GM12878 (cell line): Measurements from ENCODE around the gene IGSF8. TPM values are rescaled to one million over a fixed set of nuclear protein-coding genes. Genes with fewer than 3 reads are reported as not detected.

Experiments
- BACH1 ChIP-seq: fragments of 450-650 bp; IDR thresholded peaks from 2 replicates; pipeline ENCODE4 v1.6.1; 2017; ENCODE audit warnings: mild to moderate bottlenecking, borderline replicate concordance
- ETV6 ChIP-seq, 2 experiments: fragments of 450-650 bp in 1 of 2; IDR thresholded peaks in 1 of 2; conservative IDR thresholded peaks in 1 of 2; 2 replicates each; pipeline ENCODE4 v1.6.1; 2014; ENCODE audit warnings: antibody characterized with exemption in 1 of 2, borderline replicate concordance in 1 of 2, low read depth in 1 of 2, mild to moderate bottlenecking in 1 of 2, moderate library complexity in 1 of 2
- SMAD5 ChIP-seq: IDR thresholded peaks from 2 replicates; pipeline ENCODE4 v1.6.1; 2016; ENCODE audit warnings: antibody characterized with exemption, low read depth
- SREBF2 ChIP-seq: IDR thresholded peaks from 2 replicates; pipeline ENCODE4 v1.6.1; 2012; ENCODE audit warnings: mild to moderate bottlenecking, low read length
- polyA plus RNA-seq, 11 experiments: library from polyadenylated mRNA; depleted of rRNA in 4 of 11; unstranded in 6 of 11; stranded (reverse) in 5 of 11; fragments of >200 nt; fragmentation: Nextera tagmentation in 4 of 11; fragmentation: Illumina TruSeq in 1 of 11; extraction: Ambion mirVana in 4 of 11; extraction: Trizol in 1 of 11; gene quantifications; 1 replicate in 1 of 11; 2 replicates in 10 of 11; pipeline versions ENCODE4 v1.2.1 to v1.2.3, GENCODE V29; 2011 to 2016; ENCODE audit warnings: inconsistent platforms in 2 of 11, missing spikeins in 2 of 11, low read depth in 1 of 11
- total RNA-seq, 4 experiments: library from RNA; depleted of rRNA in 3 of 4; stranded (reverse); fragments of >200 nt in 3 of 4; fragmentation: Illumina TruSeq in 1 of 4; extraction: Trizol in 1 of 4; gene quantifications; 2 replicates each; pipeline versions ENCODE4 v1.2.1 to v1.2.3, GENCODE V29; 2013 to 2021
- TF ChIP-seq, protein P1 (sequence below): fragments of 450-650 bp; IDR thresholded peaks from 2 replicates; pipeline ENCODE4 v1.6.1; 2017; ENCODE audit warnings: antibody characterized with exemption, mild to moderate bottlenecking, moderate library complexity
- TF ChIP-seq, protein P2 (sequence below): fragments of 450-650 bp; IDR thresholded peaks from 2 replicates; pipeline ENCODE4 v1.6.1; 2016; ENCODE audit warnings: mild to moderate bottlenecking
- TF ChIP-seq, protein P3 (sequence below): fragments of 450-650 bp; formaldehyde crosslinking; IDR thresholded peaks from 2 replicates; pipeline ENCODE4 v1.4.0; 2020; ENCODE audit warnings: mild to moderate bottlenecking, moderate library complexity
- TF ChIP-seq, protein P4 (sequence below): fragments of 450-650 bp; formaldehyde crosslinking; IDR thresholded peaks from 2 replicates; pipeline ENCODE4 v1.5.0; 2022; ENCODE audit warnings: mild to moderate bottlenecking, missing genetic modification characterization

The IGSF8 gene
- total and polyA plus RNA-seq, 10 of the 15 experiments (the other 5 are each of a cell fraction or from before 2014, with no cell fraction given), result 0.64 to 24.7 (median 13.9) TPM

DNA sequence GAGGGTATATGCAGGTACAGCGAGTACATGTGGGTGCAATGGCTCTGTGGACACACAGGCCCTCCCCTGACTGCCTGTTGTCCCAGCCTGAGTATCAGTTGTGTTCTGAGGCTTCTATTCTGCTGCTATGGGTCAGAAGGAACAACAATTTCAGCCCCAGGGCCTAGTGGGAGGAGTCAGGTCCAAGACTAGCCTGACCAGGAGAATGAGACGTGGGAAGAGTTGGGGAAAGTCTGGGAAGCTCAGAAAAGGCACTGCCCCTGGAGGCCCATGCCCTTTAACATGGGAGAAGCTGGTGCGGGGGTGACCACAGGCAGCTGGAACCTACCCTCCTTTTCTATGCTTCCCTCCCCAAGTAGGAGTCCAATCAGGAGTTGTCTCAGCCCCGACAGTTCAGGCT is 7.7 kb downstream of the IGSF8 start (continued):
- TF ChIP-seq, protein P1, sequence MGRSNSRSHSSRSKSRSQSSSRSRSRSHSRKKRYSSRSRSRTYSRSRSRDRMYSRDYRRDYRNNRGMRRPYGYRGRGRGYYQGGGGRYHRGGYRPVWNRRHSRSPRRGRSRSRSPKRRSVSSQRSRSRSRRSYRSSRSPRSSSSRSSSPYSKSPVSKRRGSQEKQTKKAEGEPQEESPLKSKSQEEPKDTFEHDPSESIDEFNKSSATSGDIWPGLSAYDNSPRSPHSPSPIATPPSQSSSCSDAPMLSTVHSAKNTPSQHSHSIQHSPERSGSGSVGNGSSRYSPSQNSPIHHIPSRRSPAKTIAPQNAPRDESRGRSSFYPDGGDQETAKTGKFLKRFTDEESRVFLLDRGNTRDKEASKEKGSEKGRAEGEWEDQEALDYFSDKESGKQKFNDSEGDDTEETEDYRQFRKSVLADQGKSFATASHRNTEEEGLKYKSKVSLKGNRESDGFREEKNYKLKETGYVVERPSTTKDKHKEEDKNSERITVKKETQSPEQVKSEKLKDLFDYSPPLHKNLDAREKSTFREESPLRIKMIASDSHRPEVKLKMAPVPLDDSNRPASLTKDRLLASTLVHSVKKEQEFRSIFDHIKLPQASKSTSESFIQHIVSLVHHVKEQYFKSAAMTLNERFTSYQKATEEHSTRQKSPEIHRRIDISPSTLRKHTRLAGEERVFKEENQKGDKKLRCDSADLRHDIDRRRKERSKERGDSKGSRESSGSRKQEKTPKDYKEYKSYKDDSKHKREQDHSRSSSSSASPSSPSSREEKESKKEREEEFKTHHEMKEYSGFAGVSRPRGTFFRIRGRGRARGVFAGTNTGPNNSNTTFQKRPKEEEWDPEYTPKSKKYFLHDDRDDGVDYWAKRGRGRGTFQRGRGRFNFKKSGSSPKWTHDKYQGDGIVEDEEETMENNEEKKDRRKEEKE, result no peak
- TF ChIP-seq SMAD5 (no peak), ETV6 (conservative IDR thresholded peaks at IDR 0.05 in 1 of 2, IDR thresholded peaks at IDR 0.05 in 1 of 2; ENCODE audit: borderline replicate concordance in 1 of 2, low read depth in 1 of 2) (no peak), SREBF2 (no peak), BACH1 (no peak)
- TF ChIP-seq, protein P2, sequence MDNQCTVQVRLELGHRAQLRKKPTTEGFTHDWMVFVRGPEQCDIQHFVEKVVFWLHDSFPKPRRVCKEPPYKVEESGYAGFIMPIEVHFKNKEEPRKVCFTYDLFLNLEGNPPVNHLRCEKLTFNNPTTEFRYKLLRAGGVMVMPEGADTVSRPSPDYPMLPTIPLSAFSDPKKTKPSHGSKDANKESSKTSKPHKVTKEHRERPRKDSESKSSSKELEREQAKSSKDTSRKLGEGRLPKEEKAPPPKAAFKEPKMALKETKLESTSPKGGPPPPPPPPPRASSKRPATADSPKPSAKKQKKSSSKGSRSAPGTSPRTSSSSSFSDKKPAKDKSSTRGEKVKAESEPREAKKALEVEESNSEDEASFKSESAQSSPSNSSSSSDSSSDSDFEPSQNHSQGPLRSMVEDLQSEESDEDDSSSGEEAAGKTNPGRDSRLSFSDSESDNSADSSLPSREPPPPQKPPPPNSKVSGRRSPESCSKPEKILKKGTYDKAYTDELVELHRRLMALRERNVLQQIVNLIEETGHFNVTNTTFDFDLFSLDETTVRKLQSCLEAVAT, result no peak
- TF ChIP-seq, protein P3, sequence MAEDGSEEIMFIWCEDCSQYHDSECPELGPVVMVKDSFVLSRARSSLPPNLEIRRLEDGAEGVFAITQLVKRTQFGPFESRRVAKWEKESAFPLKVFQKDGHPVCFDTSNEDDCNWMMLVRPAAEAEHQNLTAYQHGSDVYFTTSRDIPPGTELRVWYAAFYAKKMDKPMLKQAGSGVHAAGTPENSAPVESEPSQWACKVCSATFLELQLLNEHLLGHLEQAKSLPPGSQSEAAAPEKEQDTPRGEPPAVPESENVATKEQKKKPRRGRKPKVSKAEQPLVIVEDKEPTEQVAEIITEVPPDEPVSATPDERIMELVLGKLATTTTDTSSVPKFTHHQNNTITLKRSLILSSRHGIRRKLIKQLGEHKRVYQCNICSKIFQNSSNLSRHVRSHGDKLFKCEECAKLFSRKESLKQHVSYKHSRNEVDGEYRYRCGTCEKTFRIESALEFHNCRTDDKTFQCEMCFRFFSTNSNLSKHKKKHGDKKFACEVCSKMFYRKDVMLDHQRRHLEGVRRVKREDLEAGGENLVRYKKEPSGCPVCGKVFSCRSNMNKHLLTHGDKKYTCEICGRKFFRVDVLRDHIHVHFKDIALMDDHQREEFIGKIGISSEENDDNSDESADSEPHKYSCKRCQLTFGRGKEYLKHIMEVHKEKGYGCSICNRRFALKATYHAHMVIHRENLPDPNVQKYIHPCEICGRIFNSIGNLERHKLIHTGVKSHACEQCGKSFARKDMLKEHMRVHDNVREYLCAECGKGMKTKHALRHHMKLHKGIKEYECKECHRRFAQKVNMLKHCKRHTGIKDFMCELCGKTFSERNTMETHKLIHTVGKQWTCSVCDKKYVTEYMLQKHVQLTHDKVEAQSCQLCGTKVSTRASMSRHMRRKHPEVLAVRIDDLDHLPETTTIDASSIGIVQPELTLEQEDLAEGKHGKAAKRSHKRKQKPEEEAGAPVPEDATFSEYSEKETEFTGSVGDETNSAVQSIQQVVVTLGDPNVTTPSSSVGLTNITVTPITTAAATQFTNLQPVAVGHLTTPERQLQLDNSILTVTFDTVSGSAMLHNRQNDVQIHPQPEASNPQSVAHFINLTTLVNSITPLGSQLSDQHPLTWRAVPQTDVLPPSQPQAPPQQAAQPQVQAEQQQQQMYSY (CRISPR knock-in tag), result no peak
- TF ChIP-seq, protein P4, sequence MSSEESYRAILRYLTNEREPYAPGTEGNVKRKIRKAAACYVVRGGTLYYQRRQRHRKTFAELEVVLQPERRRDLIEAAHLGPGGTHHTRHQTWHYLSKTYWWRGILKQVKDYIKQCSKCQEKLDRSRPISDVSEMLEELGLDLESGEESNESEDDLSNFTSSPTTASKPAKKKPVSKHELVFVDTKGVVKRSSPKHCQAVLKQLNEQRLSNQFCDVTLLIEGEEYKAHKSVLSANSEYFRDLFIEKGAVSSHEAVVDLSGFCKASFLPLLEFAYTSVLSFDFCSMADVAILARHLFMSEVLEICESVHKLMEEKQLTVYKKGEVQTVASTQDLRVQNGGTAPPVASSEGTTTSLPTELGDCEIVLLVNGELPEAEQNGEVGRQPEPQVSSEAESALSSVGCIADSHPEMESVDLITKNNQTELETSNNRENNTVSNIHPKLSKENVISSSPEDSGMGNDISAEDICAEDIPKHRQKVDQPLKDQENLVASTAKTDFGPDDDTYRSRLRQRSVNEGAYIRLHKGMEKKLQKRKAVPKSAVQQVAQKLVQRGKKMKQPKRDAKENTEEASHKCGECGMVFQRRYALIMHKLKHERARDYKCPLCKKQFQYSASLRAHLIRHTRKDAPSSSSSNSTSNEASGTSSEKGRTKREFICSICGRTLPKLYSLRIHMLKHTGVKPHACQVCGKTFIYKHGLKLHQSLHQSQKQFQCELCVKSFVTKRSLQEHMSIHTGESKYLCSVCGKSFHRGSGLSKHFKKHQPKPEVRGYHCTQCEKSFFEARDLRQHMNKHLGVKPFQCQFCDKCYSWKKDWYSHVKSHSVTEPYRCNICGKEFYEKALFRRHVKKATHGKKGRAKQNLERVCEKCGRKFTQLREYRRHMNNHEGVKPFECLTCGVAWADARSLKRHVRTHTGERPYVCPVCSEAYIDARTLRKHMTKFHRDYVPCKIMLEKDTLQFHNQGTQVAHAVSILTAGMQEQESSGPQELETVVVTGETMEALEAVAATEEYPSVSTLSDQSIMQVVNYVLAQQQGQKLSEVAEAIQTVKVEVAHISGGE (CRISPR knock-in tag), result no peak
